Stomach smooth muscle (tissue), 2 donors: Measurements from ENCODE around the gene MOSMO.
"Not testable (repeated sequence)": the region's sequence is repeated elsewhere in the genome, so short reads cannot be mapped to it uniquely, and the experiment has no call there.

ENCODE experiments used
- H3K27ac ChIP-seq: one replicate; pipeline ENCODE4 v1.7.0; 2013; ENCODE audit warnings: mild to moderate bottlenecking, low read length, inconsistent platforms
- H3K27me3 ChIP-seq, 2 donors: one replicate each; pipeline ENCODE4 v1.7.0; 2013; ENCODE audit warnings: low read length in 2 of 2; ENCODE audit not compliant: insufficient read depth in 2 of 2, control insufficient read depth in 1 of 2
- H3K36me3 ChIP-seq, 2 donors: one replicate each; pipeline ENCODE4 v1.7.0; 2013; ENCODE audit warnings: low read length in 2 of 2; ENCODE audit not compliant: control insufficient read depth in 2 of 2, insufficient read depth in 2 of 2
- H3K4me1 ChIP-seq: one replicate; pipeline ENCODE4 v1.7.0; 2013; ENCODE audit warnings: low read length; ENCODE audit not compliant: control insufficient read depth, insufficient read depth
- H3K4me3 ChIP-seq, 2 donors: one replicate each; pipeline ENCODE4 v1.7.0; 2013; ENCODE audit warnings: low read length in 2 of 2
- H3K9ac ChIP-seq, 2 donors: one replicate each; pipeline ENCODE4 v1.7.0; 2013; ENCODE audit warnings: low read length in 2 of 2, mild to moderate bottlenecking in 1 of 2
- H3K9me3 ChIP-seq, 2 donors: one replicate each; pipeline ENCODE4 v1.7.0; 2013; ENCODE audit warnings: low read length in 2 of 2; ENCODE audit not compliant: control insufficient read depth in 2 of 2
- donor health status: healthy.
- donor health status: Pancreatic carcinoma.

The MOSMO gene

DNA sequence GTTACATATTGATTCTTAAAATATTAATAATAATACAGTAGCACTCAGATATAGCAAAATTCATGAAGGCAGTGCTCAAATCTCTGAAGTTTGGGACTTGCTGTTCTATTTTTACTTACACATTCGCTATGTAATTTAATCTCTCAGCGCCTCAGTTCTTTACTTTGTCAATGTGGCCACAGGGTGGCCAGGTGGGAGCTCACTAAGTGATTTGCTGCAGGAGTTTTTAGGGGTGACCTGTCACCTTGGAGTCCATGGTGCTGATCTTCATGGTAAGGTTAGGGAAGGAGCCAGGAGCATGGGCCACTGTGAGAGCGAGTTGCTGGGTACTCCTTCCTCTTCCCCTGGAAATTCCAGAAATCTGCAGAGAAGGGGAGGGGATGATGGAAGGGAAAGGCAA is 112.5 kb downstream of the MOSMO start:
- Histone ChIP-seq H3K4me3 (no peak overlapping the region), H3K27me3 (no peaks in the 10 kb centered on the region), H3K36me3 (no peaks in the 10 kb centered on the region), H3K9me3 (no peaks in the 10 kb centered on the region), H3K4me1 (no peaks in the 10 kb centered on the region), H3K27ac (no peak overlapping the region), H3K9ac (no peak overlapping the region)

DNA sequence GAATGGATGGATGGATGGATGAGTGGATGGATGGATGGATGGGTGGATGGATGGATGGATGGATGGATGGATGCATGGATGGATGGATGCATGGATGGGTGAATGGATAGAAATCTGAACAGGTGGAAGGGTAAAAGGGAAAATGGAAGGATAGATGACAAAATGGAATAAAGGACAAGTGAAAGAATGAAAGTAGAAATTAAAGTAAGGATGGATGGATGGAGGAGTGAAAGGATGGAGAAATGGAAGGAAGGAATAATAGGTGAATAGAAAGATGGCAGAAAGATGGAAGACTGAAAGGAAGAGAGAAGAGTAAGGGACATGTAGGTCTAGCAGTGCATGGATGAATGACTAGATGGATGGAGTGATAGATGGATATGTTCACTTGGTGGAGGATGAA is 114.3 kb downstream of the MOSMO start:
- no peak overlapping the region for H3K27ac ChIP-seq
- no peaks in the 10 kb centered on the region for H3K4me1 ChIP-seq
- no peaks in the 10 kb centered on the region for H3K27me3 ChIP-seq
- no peaks in the 10 kb centered on the region for H3K9me3 ChIP-seq
- H3K4me3 ChIP-seq, result no peak overlapping the region
- no peak overlapping the region for H3K9ac ChIP-seq
- H3K36me3 ChIP-seq, result no peaks in the 10 kb centered on the region

DNA sequence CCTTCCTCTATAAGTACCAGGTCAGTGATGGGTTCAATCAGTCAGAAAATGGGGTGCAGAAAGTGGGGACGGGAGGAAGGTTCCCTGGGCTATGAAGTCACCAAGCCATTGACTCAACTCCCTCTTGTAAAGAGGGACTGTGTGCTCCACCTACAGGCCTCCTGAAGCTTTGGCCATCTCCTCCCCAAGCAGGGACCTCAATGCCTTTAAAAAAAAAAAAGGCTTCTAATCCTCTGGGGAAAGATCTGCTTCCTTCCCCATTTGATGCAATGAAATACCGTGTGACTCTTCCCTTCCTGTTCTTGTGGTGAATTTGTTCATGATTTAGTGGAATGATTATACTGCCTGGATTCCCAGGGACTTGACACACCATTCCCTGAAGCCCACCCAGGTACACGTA is 115.2 kb downstream of the MOSMO start:
- H3K9ac ChIP-seq, result no peak overlapping the region
- no peaks in the 10 kb centered on the region for H3K4me1 ChIP-seq
- H3K27ac ChIP-seq, result no peak overlapping the region
- no peak overlapping the region for H3K4me3 ChIP-seq
- H3K36me3 ChIP-seq, result no peaks in the 10 kb centered on the region
- H3K9me3 ChIP-seq, result no peaks in the 10 kb centered on the region
- H3K27me3 ChIP-seq, result no peaks in the 10 kb centered on the region

DNA sequence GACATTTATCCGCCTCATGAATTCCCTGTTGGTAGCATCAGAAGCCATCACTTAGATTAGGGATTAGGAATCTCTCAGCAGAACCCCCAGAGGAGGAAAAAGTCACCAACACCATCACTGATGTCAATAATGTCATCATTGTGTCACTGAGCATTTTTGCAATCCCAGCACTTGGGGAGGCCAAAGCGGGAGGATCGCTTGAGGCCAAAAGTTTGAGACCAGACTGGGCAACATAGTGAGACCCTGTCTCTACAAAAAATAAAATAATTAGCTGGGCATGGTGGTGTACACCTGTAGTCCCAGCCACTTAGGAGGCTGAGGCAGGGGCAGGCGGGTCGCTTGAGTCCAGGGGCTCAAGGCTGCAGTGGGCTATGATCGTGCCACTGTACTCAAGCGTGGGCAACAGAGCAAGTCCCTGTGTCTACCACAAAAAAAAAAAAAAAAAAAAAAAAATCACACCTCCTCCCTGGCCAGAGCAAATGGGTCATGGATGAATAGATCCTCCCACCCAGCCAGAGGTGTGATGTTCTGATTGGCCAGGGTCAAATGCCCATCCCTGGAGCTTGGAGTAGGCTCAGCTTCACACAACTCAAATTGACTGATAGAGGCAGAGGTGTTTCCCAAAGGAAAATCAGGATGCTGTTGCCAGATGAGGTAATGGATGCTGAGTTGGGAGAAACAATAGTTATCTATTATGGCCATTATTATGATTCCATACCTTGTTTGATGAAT is 116.0 kb downstream of the MOSMO start:
- Histone ChIP-seq H3K9ac (no peak overlapping the region), H3K27ac (no peak overlapping the region), H3K36me3 (no peaks in the 10 kb centered on the region), H3K4me1 (no peaks in the 10 kb centered on the region), H3K4me3 (no peak overlapping the region), H3K27me3 (no peaks in the 10 kb centered on the region), H3K9me3 (peaks cover 0 to 3% of the 10 kb centered on the region in 2 donors)

DNA sequence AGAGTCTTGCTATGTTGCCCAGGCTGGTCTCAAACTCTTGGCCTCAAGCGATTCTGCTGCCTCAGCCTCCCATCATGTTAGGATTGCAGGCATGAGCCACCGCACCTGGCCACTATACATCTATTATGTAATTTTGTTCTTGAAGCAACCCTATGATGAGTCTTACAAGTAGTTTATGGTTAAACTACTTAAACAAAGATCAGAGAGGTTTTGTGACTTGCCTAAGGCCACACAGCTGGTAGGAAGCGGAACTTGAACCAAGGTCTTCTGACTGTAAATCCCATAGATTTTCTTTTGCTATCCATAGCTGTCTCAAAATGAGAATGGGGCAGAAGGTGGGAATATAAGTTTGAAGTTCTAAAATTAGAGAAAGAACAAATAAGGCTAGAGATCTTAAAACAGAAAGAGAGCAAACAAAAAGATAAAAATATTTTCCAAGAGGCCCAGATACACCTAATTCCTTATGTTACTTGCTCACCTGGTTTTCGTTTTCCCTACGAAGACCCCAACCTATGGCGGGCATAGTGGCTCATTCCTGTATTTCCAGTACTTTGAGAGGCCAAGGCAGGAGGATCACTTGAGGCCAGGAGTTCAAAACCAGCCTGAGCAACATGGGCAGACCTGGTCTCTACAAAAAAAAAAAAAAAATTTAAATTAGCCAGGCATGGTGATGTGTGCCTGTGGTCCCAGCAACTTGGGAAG is 116.8 kb downstream of the MOSMO start:
- Histone ChIP-seq H3K4me3 (no peak overlapping the region), H3K36me3 (no peaks in the 10 kb centered on the region), H3K4me1 (no peaks in the 10 kb centered on the region), H3K27ac (no peak overlapping the region), H3K27me3 (no peaks in the 10 kb centered on the region), H3K9me3 (peaks cover 0 to 3% of the 10 kb centered on the region in 2 donors), H3K9ac (no peak overlapping the region)

DNA sequence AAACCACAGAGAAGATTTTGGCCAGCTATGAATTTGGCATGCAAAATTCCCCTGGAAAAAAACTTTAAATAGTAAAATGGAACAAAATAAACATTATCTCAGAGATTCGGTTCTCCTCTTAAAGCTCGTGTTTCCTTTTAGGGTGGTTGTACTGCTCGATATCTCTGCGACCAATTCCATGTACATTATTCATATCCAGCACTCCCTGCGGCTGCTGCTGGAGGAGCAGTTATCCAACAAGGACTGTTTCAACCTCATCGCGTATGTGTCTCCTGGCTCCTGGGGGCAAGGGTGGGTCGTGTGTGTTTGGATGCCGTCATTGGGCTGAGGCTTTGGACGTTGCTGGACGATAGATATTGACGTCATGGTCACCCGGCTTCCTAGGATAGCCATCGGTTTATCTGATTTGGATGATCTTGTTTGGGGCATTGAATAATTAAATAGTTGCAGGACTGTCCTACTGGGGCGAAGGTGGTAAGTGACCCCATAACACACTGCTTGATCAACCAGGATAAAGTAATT is 118.2 kb downstream of the MOSMO start:
- H3K27ac ChIP-seq, result no peak overlapping the region
- H3K36me3 ChIP-seq, result no peaks in the 10 kb centered on the region
- no peak overlapping the region for H3K9ac ChIP-seq
- H3K27me3 ChIP-seq, result no peaks in the 10 kb centered on the region
- H3K9me3 ChIP-seq, result peaks cover 0 to 3% of the 10 kb centered on the region in 2 donors
- no peak overlapping the region for H3K4me3 ChIP-seq
- no peaks in the 10 kb centered on the region for H3K4me1 ChIP-seq

DNA sequence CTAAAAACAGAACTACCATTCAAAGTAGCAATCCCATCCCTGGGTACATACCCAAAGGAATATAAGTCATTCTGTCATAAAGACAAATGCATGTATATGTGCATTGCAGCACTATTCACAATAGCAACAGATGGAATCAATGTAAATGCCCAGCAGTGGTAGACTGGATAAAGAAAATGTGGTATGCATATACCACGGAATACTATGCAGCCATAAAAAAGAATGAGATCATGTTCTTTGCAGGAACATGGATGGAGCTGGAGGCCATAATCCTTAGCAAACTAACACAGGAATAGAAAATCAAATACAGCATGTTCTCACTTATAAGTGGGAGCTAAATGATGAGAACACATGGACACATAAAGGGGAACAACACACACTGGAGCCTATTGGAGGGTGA is 120.6 kb downstream of the MOSMO start:
- H3K27me3 ChIP-seq, H3K36me3 ChIP-seq, H3K27ac ChIP-seq, H3K9ac ChIP-seq, H3K4me1 ChIP-seq, H3K9me3 ChIP-seq, H3K4me3 ChIP-seq: not testable (repeated sequence)

DNA sequence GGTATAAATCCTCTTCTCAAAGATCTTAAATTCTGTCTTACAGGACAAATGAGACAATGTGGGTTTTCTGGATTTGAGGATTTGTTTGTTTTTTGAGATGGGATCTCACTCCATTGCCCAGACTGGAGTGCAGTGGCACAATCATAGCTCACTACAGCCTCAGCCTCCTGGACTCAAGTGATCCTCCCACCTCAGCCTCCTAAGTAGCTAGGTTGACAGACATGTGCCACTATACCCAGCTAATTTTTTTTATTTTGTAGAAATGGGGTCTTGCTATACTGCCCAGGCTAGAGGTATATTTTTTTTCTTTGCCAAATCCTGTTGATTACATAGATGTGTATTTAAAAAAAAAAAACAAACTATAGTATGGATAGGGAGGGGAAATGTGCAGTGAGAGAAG is 122.6 kb downstream of the MOSMO start:
- H3K4me1 ChIP-seq, result no peaks in the 10 kb centered on the region
- H3K9ac ChIP-seq, result no peak overlapping the region
- H3K9me3 ChIP-seq, result peaks cover 0 to 3% of the 10 kb centered on the region in 2 donors
- H3K36me3 ChIP-seq, result no peaks in the 10 kb centered on the region
- H3K27me3 ChIP-seq, result no peaks in the 10 kb centered on the region
- no peak overlapping the region for H3K27ac ChIP-seq
- H3K4me3 ChIP-seq, result no peak overlapping the region

DNA sequence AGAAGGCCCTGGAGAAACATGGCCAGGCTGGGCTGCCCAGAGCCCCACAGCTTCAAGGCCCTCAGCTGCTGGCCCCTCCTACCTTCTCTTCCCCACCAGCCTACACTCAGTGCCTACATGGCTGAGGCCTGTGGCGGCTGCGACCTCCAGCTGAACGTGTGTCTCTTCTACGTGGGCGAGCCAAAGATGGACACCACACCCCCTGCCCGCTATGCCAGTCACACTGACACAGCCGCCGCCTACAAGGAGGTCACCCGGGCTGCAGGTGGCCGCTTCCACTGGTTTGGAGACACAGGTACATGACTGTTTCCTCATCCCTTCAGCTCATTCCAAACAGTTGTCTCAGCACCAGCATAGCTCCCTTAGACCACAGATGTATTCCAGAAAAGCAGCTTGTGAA is 124.9 kb downstream of the MOSMO start:
- Histone ChIP-seq H3K4me1 (no peaks in the 10 kb centered on the region), H3K27me3 (no peaks in the 10 kb centered on the region), H3K27ac (no peak overlapping the region)

More for the DNA sequence above, 124.9 kb downstream of the MOSMO start:
- no peaks in the 10 kb centered on the region for H3K36me3 ChIP-seq
- H3K9ac ChIP-seq, result no peak overlapping the region
- no peak overlapping the region for H3K4me3 ChIP-seq
- peaks cover 0 to 3% of the 10 kb centered on the region in 2 donors for H3K9me3 ChIP-seq
